ENCODE data around the gene ADNP. TPM values are rescaled to one million over a fixed set of nuclear protein-coding genes. Genes with fewer than 3 reads are reported as not detected.

ADNP gene
- total and polyA plus RNA-seq, 2 of the 4 experiments (the other 2 are of a cell fraction): 23.3 to 24.8 TPM

DNA sequence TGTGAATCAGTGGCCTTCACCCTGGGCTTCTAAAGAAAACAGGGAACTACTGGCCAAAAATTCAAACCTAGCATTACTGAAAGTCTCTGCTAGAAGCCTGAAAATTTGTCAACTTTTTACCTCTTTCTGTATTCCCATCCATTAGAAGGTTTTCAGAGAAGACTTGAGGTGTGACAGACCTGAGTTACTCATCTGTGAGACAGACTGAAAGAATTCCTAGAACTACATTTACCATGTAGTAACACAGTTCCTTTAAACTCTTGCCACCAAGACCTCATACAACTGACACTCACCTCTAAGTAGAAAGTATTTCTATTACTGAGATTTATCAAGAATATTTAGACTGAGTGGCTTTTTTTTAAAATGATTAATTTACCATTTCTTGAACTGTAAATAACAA lies 22.6 kb upstream of the ADNP start:
- peaks cover 33% of the 10 kb centered on the region for H4K20me1 ChIP-seq (ENCODE audit: insufficient read depth, low read length)
- H2AK9ac ChIP-seq (replicated peaks; ENCODE audit: low read depth, low read length, poor library complexity): no peak overlapping the region
- H3K14ac ChIP-seq (replicated peaks; ENCODE audit: low read depth, low read length): no peak overlapping the region
- H2AK5ac ChIP-seq (ENCODE audit: low read depth, low read length): no peak overlapping the region
- H2BK20ac ChIP-seq (ENCODE audit: low read depth, low read length): no peak overlapping the region
- no peak overlapping the region for H3K4me2 ChIP-seq (ENCODE audit: low read depth, low read length)
- H3K27ac ChIP-seq (ENCODE audit: insufficient read depth, low read length): no peak overlapping the region
- peaks cover 2% of the 10 kb centered on the region; the same call in 1 of the 2 replicates for H3K4me1 ChIP-seq (ENCODE audit: control insufficient read depth, insufficient read depth, low read length)
- TF ChIP-seq POLR2A (IDR thresholded peaks at IDR 0.05; ENCODE audit: low read depth, low read length): no peak
- TF ChIP-seq BHLHE40 (IDR thresholded peaks at IDR 0.05; ENCODE audit: low read depth, low read length): no peak
- no peak for TF ChIP-seq CTCF (conservative IDR thresholded peaks at IDR 0.05; ENCODE audit: low read depth, low read length)
- TF ChIP-seq, protein P1, sequence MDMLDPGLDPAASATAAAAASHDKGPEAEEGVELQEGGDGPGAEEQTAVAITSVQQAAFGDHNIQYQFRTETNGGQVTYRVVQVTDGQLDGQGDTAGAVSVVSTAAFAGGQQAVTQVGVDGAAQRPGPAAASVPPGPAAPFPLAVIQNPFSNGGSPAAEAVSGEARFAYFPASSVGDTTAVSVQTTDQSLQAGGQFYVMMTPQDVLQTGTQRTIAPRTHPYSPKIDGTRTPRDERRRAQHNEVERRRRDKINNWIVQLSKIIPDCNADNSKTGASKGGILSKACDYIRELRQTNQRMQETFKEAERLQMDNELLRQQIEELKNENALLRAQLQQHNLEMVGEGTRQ (IDR thresholded peaks at IDR 0.05; ENCODE audit: low read depth, low read length): no peak
- TF ChIP-seq, protein P2, sequence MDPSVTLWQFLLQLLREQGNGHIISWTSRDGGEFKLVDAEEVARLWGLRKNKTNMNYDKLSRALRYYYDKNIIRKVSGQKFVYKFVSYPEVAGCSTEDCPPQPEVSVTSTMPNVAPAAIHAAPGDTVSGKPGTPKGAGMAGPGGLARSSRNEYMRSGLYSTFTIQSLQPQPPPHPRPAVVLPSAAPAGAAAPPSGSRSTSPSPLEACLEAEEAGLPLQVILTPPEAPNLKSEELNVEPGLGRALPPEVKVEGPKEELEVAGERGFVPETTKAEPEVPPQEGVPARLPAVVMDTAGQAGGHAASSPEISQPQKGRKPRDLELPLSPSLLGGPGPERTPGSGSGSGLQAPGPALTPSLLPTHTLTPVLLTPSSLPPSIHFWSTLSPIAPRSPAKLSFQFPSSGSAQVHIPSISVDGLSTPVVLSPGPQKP (IDR thresholded peaks at IDR 0.05; ENCODE audit: borderline replicate concordance, low read depth, low read length): no peak
- no peak for TF ChIP-seq MXI1 (IDR thresholded peaks at IDR 0.05; ENCODE audit: borderline replicate concordance, low read depth, low read length)
- TF ChIP-seq RFX5 (IDR thresholded peaks at IDR 0.05; ENCODE audit: low read depth, low read length): no peak
- TF ChIP-seq SMC3 (IDR thresholded peaks at IDR 0.05; ENCODE audit: low read depth, low read length): no peak
- TF ChIP-seq MAZ (IDR thresholded peaks at IDR 0.05; ENCODE audit: borderline replicate concordance, low read depth, low read length): no peak
- TF ChIP-seq CHD1 (IDR thresholded peaks at IDR 0.05; ENCODE audit: low read depth, low read length): no peak
- H2BK120ac ChIP-seq (ENCODE audit: low read depth, low read length): no peak overlapping the region
- no TSS peak for BruUV-seq (replicated peaks)
- no peak overlapping the region for H3K56ac ChIP-seq (ENCODE audit: extremely low read depth, insufficient read depth, low read length)
- no peak overlapping the region for H4K5ac ChIP-seq (ENCODE audit: low read depth, low read length)
- in situ Hi-C loops (cut with MboI; ENCODE audit: low sequenced_read_pairs): no loop called here
- no peak overlapping the region for H3K4me3 ChIP-seq (ENCODE audit: insufficient read depth, low read depth, low read length)
- H4K91ac ChIP-seq (ENCODE audit: insufficient read depth, low read depth, low read length): no peak overlapping the region
- H3K36me3 ChIP-seq (ENCODE audit: control insufficient read depth, insufficient read depth, low read length): peaks cover 18% of the 10 kb centered on the region
- H3K18ac ChIP-seq (ENCODE audit: low read depth, low read length): no peak overlapping the region
- ATAC-seq (ENCODE audit: low read depth) (no peak), DNase-seq (no peak)
- peaks cover 4 to 49% of the 10 kb centered on the region in 2 experiments for H3K79me1 ChIP-seq (ENCODE audit: low read depth in 1 of 2, low read length in 2 of 2)
- H2BK5ac ChIP-seq (ENCODE audit: low read depth, low read length, poor library complexity, severe bottlenecking): no peak overlapping the region
- ChIA-PET CTCF (no interaction called here), POLR2A (ENCODE audit: unreplicated experiment) (no interaction called here)
- no peaks in the 10 kb centered on the region for H3K27me3 ChIP-seq (ENCODE audit: control insufficient read depth, insufficient read depth, low read length)
- dilution Hi-C loops (cut with HindIII; ENCODE audit: low sequenced_read_pairs, unreplicated experiment): no loop called here
- no peak overlapping the region for H4K8ac ChIP-seq (ENCODE audit: low read depth in 2 of 2, low read length in 2 of 2)
- no peak overlapping the region for H3K23ac ChIP-seq (ENCODE audit: low read depth, low read length)
- peaks cover 3% of the 10 kb centered on the region; the same call in 1 of the 2 replicates for H3K9me1 ChIP-seq (ENCODE audit: insufficient read depth, low read length)
- H3K9ac ChIP-seq (ENCODE audit: low read depth, low read length): no peak overlapping the region
- no peak overlapping the region for H3K4ac ChIP-seq (ENCODE audit: low read depth, low read length)
- H2AFZ ChIP-seq (replicated peaks; ENCODE audit: low read length, poor library complexity): no peak overlapping the region
- intact Hi-C loops (cut with micrococcal nuclease): no loop called here
- H3K9me3 ChIP-seq (ENCODE audit: control insufficient read depth, insufficient read depth, low read length): no peaks in the 10 kb centered on the region
- no peak overlapping the region for H2BK15ac ChIP-seq (ENCODE audit: low read depth, low read length)

All from IMR-90 (cell line).